Thyroid gland (tissue), 4 donors: ENCODE measurements around the gene CCDC179.

Source experiments
- POLR2A ChIP-seq, 2 donors: fragments of 450-650 bp; IDR thresholded peaks; one replicate each; pipeline ENCODE4 v1.6.1; 2017; ENCODE audit warnings: antibody characterized with exemption in 2 of 2, mild to moderate bottlenecking in 2 of 2, moderate library complexity in 1 of 2
- TF ChIP-seq, protein P1 (sequence below), 6 experiments: fragments of 200-600 bp in 3 of 6; fragments of 450-650 bp in 3 of 6; sonication (generic) in 3 of 6; IDR thresholded peaks; one replicate each; pipeline ENCODE4 v1.5.1; 2016 to 2019; ENCODE audit warnings: antibody characterized with exemption in 6 of 6, mild to moderate bottlenecking in 2 of 6, inconsistent platforms in 1 of 6, moderate library complexity in 1 of 6

DNA sequence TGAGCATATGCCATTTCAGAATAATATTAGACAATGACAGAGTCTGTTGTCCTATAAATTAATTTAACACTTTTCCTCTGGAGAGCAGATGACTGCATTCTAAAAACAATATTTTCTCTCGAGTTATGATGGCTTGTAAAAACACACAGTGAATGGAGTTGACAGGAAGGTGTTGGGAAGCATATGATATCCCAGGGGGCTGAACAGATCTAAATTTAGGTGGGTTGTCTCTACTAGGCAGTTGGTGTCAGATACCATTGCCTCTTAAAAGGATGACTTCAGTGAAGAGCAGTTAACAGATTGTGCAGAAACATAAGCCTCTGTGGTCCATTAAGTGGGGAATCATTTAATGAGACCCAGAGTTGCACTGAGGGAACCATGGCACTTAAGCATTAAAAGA is 61.4 kb downstream of the CCDC179 start:
- TF ChIP-seq, protein P1, sequence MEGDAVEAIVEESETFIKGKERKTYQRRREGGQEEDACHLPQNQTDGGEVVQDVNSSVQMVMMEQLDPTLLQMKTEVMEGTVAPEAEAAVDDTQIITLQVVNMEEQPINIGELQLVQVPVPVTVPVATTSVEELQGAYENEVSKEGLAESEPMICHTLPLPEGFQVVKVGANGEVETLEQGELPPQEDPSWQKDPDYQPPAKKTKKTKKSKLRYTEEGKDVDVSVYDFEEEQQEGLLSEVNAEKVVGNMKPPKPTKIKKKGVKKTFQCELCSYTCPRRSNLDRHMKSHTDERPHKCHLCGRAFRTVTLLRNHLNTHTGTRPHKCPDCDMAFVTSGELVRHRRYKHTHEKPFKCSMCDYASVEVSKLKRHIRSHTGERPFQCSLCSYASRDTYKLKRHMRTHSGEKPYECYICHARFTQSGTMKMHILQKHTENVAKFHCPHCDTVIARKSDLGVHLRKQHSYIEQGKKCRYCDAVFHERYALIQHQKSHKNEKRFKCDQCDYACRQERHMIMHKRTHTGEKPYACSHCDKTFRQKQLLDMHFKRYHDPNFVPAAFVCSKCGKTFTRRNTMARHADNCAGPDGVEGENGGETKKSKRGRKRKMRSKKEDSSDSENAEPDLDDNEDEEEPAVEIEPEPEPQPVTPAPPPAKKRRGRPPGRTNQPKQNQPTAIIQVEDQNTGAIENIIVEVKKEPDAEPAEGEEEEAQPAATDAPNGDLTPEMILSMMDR (IDR thresholded peaks at IDR 0.05) = no peak
- TF ChIP-seq POLR2A (IDR thresholded peaks at IDR 0.05) = no peak
